T-helper 2 cell treated with Interferon-gamma antibody and Interleukin-4, amounts not matched to agents 5 μg/mL and 100 μg/mL, for 36 hours (primary cell): Measurements from ENCODE around the gene PGLYRP4.

Experiments
- DNase-seq: peaks from one replicate; pipeline ENCODE4 v3.0.0; 2021; ENCODE audit warnings: low spot score
- H3K27ac Mint-ChIP-seq: one replicate; pipeline ENCODE4 v1.8.0; 2021; ENCODE audit warnings: mild to moderate bottlenecking, mixed read lengths
- H3K27me3 Mint-ChIP-seq: one replicate; pipeline ENCODE4 v1.8.0; 2021; ENCODE audit warnings: low read depth, mixed read lengths
- H3K36me3 Mint-ChIP-seq: one replicate; pipeline ENCODE4 v1.8.0; 2021; ENCODE audit warnings: low read depth, mixed read lengths
- H3K4me1 Mint-ChIP-seq: one replicate; pipeline ENCODE4 v1.8.0; 2021; ENCODE audit warnings: low read depth, mixed read lengths
- H3K4me3 Mint-ChIP-seq: one replicate; pipeline ENCODE4 v1.8.0; 2022; ENCODE audit warnings: mild to moderate bottlenecking, moderate library complexity, mixed read lengths
- H3K9me3 Mint-ChIP-seq: one replicate; pipeline ENCODE4 v1.8.0; 2021; ENCODE audit warnings: mixed read lengths

PGLYRP4 gene

GRCh38 chr1:153389401-153389800 lies 40.8 kb upstream of the PGLYRP4 start:
- H3K27ac Mint-ChIP-seq = no peak overlapping the region
- peaks cover 3% of the 10 kb centered on the region for H3K27me3 Mint-ChIP-seq
- H3K36me3 Mint-ChIP-seq = no peaks in the 10 kb centered on the region
- H3K9me3 Mint-ChIP-seq = no peaks in the 10 kb centered on the region
- peaks cover 4% of the 10 kb centered on the region for H3K4me1 Mint-ChIP-seq
- H3K4me3 Mint-ChIP-seq = no peak overlapping the region
- no peak for DNase-seq

GRCh38 chr1:153387785-153388184 lies 39.1 kb upstream of the PGLYRP4 start:
- no peak overlapping the region for H3K4me3 Mint-ChIP-seq
- no peak for DNase-seq
- H3K36me3 Mint-ChIP-seq = no peaks in the 10 kb centered on the region
- H3K27me3 Mint-ChIP-seq = peaks cover 8% of the 10 kb centered on the region
- H3K4me1 Mint-ChIP-seq = peaks cover 4% of the 10 kb centered on the region
- H3K9me3 Mint-ChIP-seq = no peaks in the 10 kb centered on the region
- H3K27ac Mint-ChIP-seq = no peak overlapping the region

- peaks cover 10% of the 10 kb centered on the region for H3K27me3 Mint-ChIP-seq
- no peak overlapping the region for H3K27ac Mint-ChIP-seq
- H3K9me3 Mint-ChIP-seq = peaks cover 2% of the 10 kb centered on the region
- DNase-seq = no peak
- H3K4me1 Mint-ChIP-seq = peaks cover 4% of the 10 kb centered on the region
- H3K4me3 Mint-ChIP-seq = no peak overlapping the region
- H3K36me3 Mint-ChIP-seq = no peaks in the 10 kb centered on the region
These were observed 38.4 kb upstream of the PGLYRP4 start for GRCh38 chr1:153387001-153387400.

GRCh38 chr1:153386500-153386901 lies 37.9 kb upstream of the PGLYRP4 start:
- peaks cover 7% of the 10 kb centered on the region for H3K9me3 Mint-ChIP-seq
- peaks cover 15% of the 10 kb centered on the region for H3K27me3 Mint-ChIP-seq
- no peak for DNase-seq
- H3K27ac Mint-ChIP-seq = no peak overlapping the region
- H3K4me3 Mint-ChIP-seq = no peak overlapping the region
- peaks cover 4% of the 10 kb centered on the region for H3K4me1 Mint-ChIP-seq
- H3K36me3 Mint-ChIP-seq = no peaks in the 10 kb centered on the region

GRCh38 chr1:153384958-153385580 lies 36.4 kb upstream of the PGLYRP4 start:
- Mint-ChIP-seq H3K4me3 (no peak overlapping the region), H3K27ac (no peak overlapping the region), H3K4me1 (peaks cover 4% of the 10 kb centered on the region), H3K36me3 (no peaks in the 10 kb centered on the region), H3K27me3 (peaks cover 20% of the 10 kb centered on the region), H3K9me3 (peaks cover 8% of the 10 kb centered on the region)
- no peak for DNase-seq

- H3K27me3 Mint-ChIP-seq = peaks cover 23% of the 10 kb centered on the region
- no peak for DNase-seq
- no peaks in the 10 kb centered on the region for H3K36me3 Mint-ChIP-seq
- peaks cover 8% of the 10 kb centered on the region for H3K9me3 Mint-ChIP-seq
- H3K4me1 Mint-ChIP-seq = no peaks in the 10 kb centered on the region
- H3K4me3 Mint-ChIP-seq = no peak overlapping the region
- H3K27ac Mint-ChIP-seq = no peak overlapping the region
These were observed 32.1 kb upstream of the PGLYRP4 start for GRCh38 chr1:153380711-153381110.

GRCh38 chr1:153379591-153379990 lies 30.9 kb upstream of the PGLYRP4 start:
- no peak overlapping the region for H3K4me3 Mint-ChIP-seq
- no peaks in the 10 kb centered on the region for H3K36me3 Mint-ChIP-seq
- H3K27ac Mint-ChIP-seq = no peak overlapping the region
- peaks cover 20% of the 10 kb centered on the region for H3K27me3 Mint-ChIP-seq
- H3K9me3 Mint-ChIP-seq = peaks cover 8% of the 10 kb centered on the region
- DNase-seq = no peak
- no peaks in the 10 kb centered on the region for H3K4me1 Mint-ChIP-seq

GRCh38 chr1:153375511-153375910 lies 26.9 kb upstream of the PGLYRP4 start, which contains the start of gene S100A12:
TSS of gene S100A12 (minus strand) at chr1:153375621. CDS start at chr1:153374592, 1,029 bp downstream.
- Mint-ChIP-seq H3K4me3 (no peak within 1 kb of the TSS), H3K27ac (no peak within 1 kb of the TSS), H3K4me1 (no peaks in the 10 kb centered on the region), H3K9me3 (no peaks in the 10 kb centered on the region), H3K36me3 (no peaks in the 10 kb centered on the region), H3K27me3 (peaks cover 3% of the 10 kb centered on the region)
- no peak for DNase-seq

- Mint-ChIP-seq H3K27me3 (peaks cover 3% of the 10 kb centered on the region), H3K27ac (no peak overlapping the region), H3K9me3 (no peaks in the 10 kb centered on the region), H3K36me3 (no peaks in the 10 kb centered on the region), H3K4me3 (no peak overlapping the region), H3K4me1 (no peaks in the 10 kb centered on the region)
- no peak for DNase-seq
These were observed 25.4 kb upstream of the PGLYRP4 start for GRCh38 chr1:153374071-153374470.

- Mint-ChIP-seq H3K27me3 (peaks cover 3% of the 10 kb centered on the region), H3K27ac (no peak overlapping the region), H3K9me3 (no peaks in the 10 kb centered on the region), H3K36me3 (no peaks in the 10 kb centered on the region), H3K4me1 (no peaks in the 10 kb centered on the region), H3K4me3 (no peak overlapping the region)
- no peak for DNase-seq
These were observed 23.9 kb upstream of the PGLYRP4 start for GRCh38 chr1:153372571-153372970.

GRCh38 chr1:153371231-153371630 lies 22.6 kb upstream of the PGLYRP4 start:
- H3K4me1 Mint-ChIP-seq = no peaks in the 10 kb centered on the region
- H3K4me3 Mint-ChIP-seq = no peak overlapping the region
- H3K27me3 Mint-ChIP-seq = no peaks in the 10 kb centered on the region
- DNase-seq = no peak
- H3K9me3 Mint-ChIP-seq = no peaks in the 10 kb centered on the region
- H3K36me3 Mint-ChIP-seq = no peaks in the 10 kb centered on the region
- H3K27ac Mint-ChIP-seq = no peak overlapping the region

GRCh38 chr1:153370146-153370545 lies 21.5 kb upstream of the PGLYRP4 start:
- Mint-ChIP-seq H3K27me3 (no peaks in the 10 kb centered on the region), H3K4me1 (no peaks in the 10 kb centered on the region), H3K9me3 (no peaks in the 10 kb centered on the region), H3K27ac (no peak overlapping the region), H3K4me3 (no peak overlapping the region), H3K36me3 (no peaks in the 10 kb centered on the region)
- DNase-seq = no peak

- no peak for DNase-seq
- no peak overlapping the region for H3K27ac Mint-ChIP-seq
- no peaks in the 10 kb centered on the region for H3K9me3 Mint-ChIP-seq
- no peak overlapping the region for H3K4me3 Mint-ChIP-seq
- H3K27me3 Mint-ChIP-seq = no peaks in the 10 kb centered on the region
- H3K4me1 Mint-ChIP-seq = no peaks in the 10 kb centered on the region
- no peaks in the 10 kb centered on the region for H3K36me3 Mint-ChIP-seq
These were observed 19.9 kb upstream of the PGLYRP4 start for GRCh38 chr1:153368495-153368894.

- no peak for DNase-seq
- Mint-ChIP-seq H3K27ac (no peak overlapping the region), H3K27me3 (peaks cover 8% of the 10 kb centered on the region), H3K9me3 (no peaks in the 10 kb centered on the region), H3K4me3 (no peak overlapping the region), H3K4me1 (no peaks in the 10 kb centered on the region), H3K36me3 (no peaks in the 10 kb centered on the region)
These were observed 18.4 kb upstream of the PGLYRP4 start for GRCh38 chr1:153367090-153367489.

- DNase-seq = no peak
- Mint-ChIP-seq H3K4me1 (no peaks in the 10 kb centered on the region), H3K27me3 (peaks cover 8% of the 10 kb centered on the region), H3K27ac (no peak overlapping the region), H3K36me3 (no peaks in the 10 kb centered on the region), H3K4me3 (no peak overlapping the region), H3K9me3 (no peaks in the 10 kb centered on the region)
These were observed 17.6 kb upstream of the PGLYRP4 start for GRCh38 chr1:153366261-153366660.
